ENCODE measurements around the gene TAS2R16.
"Not testable (repeated sequence)": the region's sequence is repeated elsewhere in the genome, so short reads cannot be mapped to it uniquely, and the experiment has no call there.

TAS2R16 gene

DNA sequence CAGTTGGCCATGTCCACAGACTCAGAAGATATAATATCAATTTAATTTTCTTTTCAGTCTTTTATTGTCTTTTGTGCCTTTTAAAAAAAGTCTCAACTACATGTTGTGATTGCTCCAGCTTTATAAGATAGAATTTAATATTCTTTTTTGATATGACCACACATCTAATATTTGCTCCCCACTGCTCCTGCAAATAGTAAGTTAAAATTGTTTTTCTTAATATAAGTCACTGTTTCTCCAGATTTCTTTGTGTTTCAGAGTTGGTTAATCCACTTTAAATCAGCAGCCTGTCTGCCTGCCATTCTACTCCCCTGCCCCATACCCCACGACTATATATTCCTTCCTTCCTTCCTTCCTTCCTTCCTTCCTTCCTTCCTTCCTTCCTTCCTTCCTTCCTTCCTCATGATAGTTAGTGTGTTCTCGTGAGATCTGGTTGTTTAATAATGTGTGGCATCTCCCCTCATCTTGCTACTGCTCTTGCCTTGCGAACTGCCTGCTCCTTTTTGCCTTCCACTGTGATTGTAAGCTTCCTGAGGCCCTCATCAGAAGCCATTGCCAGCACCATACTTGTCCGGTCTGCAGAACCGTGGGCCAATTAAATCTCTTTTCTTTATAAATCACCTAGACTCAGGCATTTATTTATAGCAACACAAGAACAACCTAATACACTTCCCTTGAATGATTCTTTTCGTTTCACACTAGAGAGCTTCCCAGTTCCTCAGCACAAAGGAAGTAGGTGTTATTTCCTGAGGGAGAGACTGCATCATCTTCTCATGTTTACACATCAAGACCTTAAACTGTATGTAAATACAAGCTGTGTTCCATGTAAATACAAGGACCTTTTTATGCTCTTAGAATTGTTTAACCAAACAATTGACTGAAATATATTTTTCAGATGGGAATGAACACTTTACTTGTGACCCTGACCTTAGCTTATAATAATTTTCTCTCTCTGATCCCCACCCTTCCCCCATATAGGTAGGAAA is 24.5 kb downstream of the TAS2R16 start:
- no peak for DNase-seq

DNA sequence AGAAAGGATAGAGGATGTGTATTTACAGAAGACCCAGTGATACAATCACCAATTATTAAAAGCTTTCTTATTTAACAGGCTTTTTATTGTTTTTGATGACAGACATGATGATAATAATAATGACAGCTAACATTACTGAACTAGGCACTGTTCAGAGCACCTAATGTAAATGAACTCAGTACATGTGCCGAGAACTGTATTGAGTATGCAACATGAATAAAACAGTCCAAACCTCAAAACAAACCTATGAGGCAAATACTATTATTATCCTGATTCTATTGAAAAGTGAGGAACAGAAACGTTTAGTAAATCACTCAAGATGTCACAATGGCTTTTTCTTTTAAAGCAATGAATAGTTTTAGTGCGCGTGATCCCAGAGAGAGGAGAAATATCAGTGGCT is 27.1 kb downstream of the TAS2R16 start:
- no peak for DNase-seq

DNA sequence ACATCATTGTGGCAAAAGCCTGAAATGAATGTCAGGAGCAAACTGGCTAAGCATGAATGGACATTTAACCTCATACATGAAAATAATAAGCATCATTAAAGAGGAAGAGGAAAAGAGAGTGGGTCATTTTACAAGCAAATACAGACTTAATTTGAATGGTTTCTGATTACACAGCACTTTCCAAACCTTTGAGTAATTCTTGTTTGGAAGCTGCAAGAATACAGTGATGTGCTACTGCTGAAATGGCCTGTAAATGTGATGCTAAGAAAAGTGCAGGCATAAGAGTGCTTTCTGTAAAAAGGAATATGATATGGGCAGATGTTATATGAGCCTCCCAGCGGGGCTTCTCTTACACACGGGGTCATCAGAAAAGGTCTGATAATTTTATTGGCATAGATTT is 30.2 kb downstream of the TAS2R16 start:
- no peak for DNase-seq

DNA sequence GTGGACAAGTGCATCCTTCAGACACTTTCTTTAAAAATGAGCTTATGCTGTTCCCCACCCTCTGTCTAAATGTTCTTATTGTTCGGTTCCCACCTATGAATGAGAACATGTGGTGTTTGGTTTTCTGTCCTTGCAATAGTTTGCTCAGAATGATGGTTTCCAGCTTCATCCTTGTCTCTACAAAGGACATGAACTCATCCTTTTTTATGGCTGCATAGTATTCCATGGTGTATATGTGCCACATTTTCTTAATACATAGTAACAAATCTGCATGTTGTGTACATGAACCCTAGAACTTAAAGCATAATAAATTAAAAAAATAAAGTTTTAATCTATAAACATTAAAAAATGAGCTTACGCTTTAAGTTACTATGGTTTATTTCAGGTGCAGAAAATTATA is 41.8 kb downstream of the TAS2R16 start:
- DNase-seq, result not testable (repeated sequence)

DNA sequence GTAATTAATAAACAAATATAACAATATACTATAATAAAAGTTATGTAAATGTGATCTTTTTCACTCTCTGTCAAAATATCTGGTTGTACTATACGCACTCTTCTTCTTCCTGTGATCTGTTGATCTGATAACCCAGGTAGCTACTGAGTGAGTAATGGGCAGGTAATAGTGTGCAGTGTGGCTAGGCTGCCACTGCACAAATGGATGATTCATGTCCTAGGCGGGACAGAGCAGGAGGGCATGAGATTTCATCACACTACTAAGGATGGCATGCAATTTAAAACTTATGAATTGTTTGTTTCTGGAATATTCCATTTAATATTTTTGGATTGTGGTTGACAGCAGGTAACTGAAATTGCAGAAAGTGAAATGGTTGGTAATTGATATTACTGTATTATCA is 44.5 kb downstream of the TAS2R16 start:
- DNase-seq, result no peak

DNA sequence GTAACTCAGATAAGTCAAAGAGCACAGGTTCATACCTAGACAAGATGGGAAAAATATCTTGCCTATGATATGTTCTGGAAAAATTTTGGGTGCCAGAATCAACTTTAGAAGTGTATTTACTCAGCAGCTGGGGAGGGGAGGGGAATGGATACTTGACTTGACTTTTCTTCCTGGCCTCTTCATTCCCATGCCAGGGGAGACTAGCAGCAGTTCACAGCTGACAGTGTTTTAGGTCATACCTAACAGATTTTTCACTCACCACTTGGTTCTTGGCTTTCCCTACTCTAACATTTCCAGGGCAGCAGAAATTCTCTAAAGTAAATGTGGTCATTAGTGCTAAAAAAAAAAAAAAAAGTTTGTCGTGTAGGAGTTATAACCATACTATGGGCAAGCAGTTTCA is 46.3 kb downstream of the TAS2R16 start:
- DNase-seq, result no peak

Data from islet precursor cell (in vitro differentiated cells).